OCI-LY1 (cell line): ENCODE data around the gene HOMER2.
"Not testable (repeated sequence)": the region's sequence is repeated elsewhere in the genome, so short reads cannot be mapped to it uniquely, and the experiment has no call there.

ENCODE experiments used
- CTCF ChIP-seq: fragments of 200-600 bp; sonication (generic), shearing (Covaris generic); IDR thresholded peaks from 2 replicates; pipeline ENCODE4 v1.5.1; 2017; ENCODE audit warnings: mild to moderate bottlenecking, antibody characterized with exemption, low read length, moderate library complexity, mixed read lengths
- EZH2 ChIP-seq: fragments of 200-600 bp; sonication (generic), shearing (Covaris generic); IDR thresholded peaks from 2 replicates; pipeline ENCODE4 v1.8.0; 2017; ENCODE audit warnings: borderline replicate concordance, mixed run types, mild to moderate bottlenecking, antibody characterized with exemption, low read length, moderate library complexity, mixed read lengths

- TF ChIP-seq CTCF, EZH2: not testable (repeated sequence)
Observed at GRCh38 chr15:83000672-83001031, 48.1 kb upstream of the HOMER2 start.
